ENCODE data around the gene PDE4A. TPM values are rescaled to one million over a fixed set of nuclear protein-coding genes. Genes with fewer than 3 reads are reported as not detected.
A peak's percentile ranks its signal among the peaks of the same experiment; 100 is the strongest.

The PDE4A gene
- total and polyA plus RNA-seq, 2 of the 8 experiments (the other 6 are each of a cell fraction or from before 2014, with no cell fraction given): 2.0 to 4.4 TPM

DNA sequence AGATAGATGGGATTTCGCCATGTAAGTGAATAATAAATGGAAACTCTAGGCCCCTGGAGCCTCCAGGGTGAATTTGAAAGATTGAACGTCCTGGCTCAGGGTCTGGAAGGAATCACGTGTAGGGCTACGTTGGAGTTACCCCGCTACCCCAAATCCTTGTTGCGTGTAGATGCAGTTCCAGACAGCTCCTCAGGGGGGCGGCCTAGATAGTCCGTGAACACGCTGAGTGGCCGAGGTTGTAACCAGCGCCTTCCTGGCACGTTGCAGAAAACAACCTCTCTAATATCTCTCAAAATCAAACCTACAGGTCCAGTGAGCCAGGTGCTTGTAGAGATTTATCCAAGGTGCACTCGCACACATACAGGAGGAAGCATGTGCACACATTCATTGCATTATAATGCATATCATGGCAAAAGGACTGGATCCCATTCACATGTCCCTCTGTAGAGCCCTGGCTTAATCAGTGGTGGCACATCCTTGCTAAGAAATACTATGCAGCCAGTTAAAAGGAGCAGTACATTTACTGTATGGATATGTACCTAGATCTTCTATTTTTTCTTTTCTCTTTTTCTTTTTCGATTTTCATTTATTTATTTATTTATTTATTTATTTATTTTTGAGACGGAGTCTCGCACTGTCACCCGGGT lies 85.4 kb downstream of the PDE4A start:
- Histone ChIP-seq H4K20me1 (replicated peaks in 1 of 2; ENCODE audit: control insufficient read depth in 1 of 2, insufficient read depth in 2 of 2, low read length in 2 of 2) (peaks cover 0 to 2% of the 10 kb centered on the region in 2 experiments), H3K9ac (replicated peaks in 1 of 4; ENCODE audit: extremely low read depth in 1 of 4, low read depth in 3 of 4, low read length in 3 of 4) (no peak overlapping the region), H2BK20ac (ENCODE audit: low read length) (no peak overlapping the region), H3K4me2 (ENCODE audit: insufficient read depth in 1 of 2, low read depth in 2 of 2, low read length in 2 of 2) (no peak overlapping the region; a peak in 1 of 4 replicates), H3K4me1 (replicated peaks in 1 of 4; ENCODE audit: control insufficient read depth in 3 of 4, insufficient read depth in 4 of 4, low read length in 3 of 4) (peaks cover 0 to 14% (median 10%) of the 10 kb centered on the region in 4 experiments; a peak in 5 of 7 replicates), H2AK5ac (ENCODE audit: low read depth, low read length) (no peak overlapping the region), H2BK120ac (replicated peaks; ENCODE audit: low read depth, low read length) (no peak overlapping the region), H3K27me3 (replicated peaks in 1 of 4; ENCODE audit: control insufficient read depth in 3 of 4, extremely low read depth in 1 of 4, insufficient read depth in 3 of 4, low read length in 3 of 4) (no peaks in the 10 kb centered on the region), H3K9me3 (ENCODE audit: insufficient read depth in 2 of 2, low read depth in 1 of 2, low read length in 1 of 2) (no peaks in the 10 kb centered on the region), H3K79me1 (ENCODE audit: low read depth, low read length) (peaks cover 3% of the 10 kb centered on the region; the same call in 1 of the 2 replicates), H3K18ac (ENCODE audit: extremely low read depth, low read length) (no peak overlapping the region), H4K8ac (ENCODE audit: extremely low read depth, insufficient read depth, low read length) (no peak overlapping the region), H2BK5ac (ENCODE audit: low read depth, low read length) (no peak overlapping the region), H2AFZ (ENCODE audit: low read length) (no peak overlapping the region), H3K23me2 (ENCODE audit: low read depth, low read length) (peaks cover 10% of the 10 kb centered on the region; the same call in 1 of the 2 replicates), H3K27ac (ENCODE audit: low read depth, low read length) (no peak overlapping the region), H3K56ac (replicated peaks; ENCODE audit: insufficient read length, low read depth, low read length) (no peak overlapping the region), H2BK15ac (ENCODE audit: low read length) (no peak overlapping the region), H3K4me3 (ENCODE audit: extremely low read depth in 1 of 4, insufficient read depth in 2 of 4, low read depth in 3 of 4, low read length in 4 of 4) (no peak overlapping the region), H3K4ac (replicated peaks; ENCODE audit: insufficient read length, low read depth, low read length) (no peak overlapping the region), H3K79me2 (ENCODE audit: control insufficient read depth in 1 of 2, insufficient read depth in 2 of 2, low read length in 2 of 2) (peaks cover 0 to 17% of the 10 kb centered on the region in 2 experiments; a peak in 2 of 4 replicates), H3K23ac (ENCODE audit: insufficient read length) (no peak overlapping the region), H3K14ac (ENCODE audit: insufficient read length) (no peak overlapping the region), H4K5ac (ENCODE audit: insufficient read length, low read depth, low read length) (no peak overlapping the region), H2BK12ac (ENCODE audit: low read depth, low read length) (no peak overlapping the region), H4K91ac (replicated peaks; ENCODE audit: insufficient read length, low read length) (no peak overlapping the region), H3K36me3 (ENCODE audit: control insufficient read depth in 2 of 4, insufficient read depth in 4 of 4, low read length in 3 of 4) (no peaks in the 10 kb centered on the region)
- POLR2A ChIA-PET (ENCODE audit: partially characterized antibody): interaction anchor here (0.6 kb wide), 1 partner anchor 17 kb away, joined by 3 read pairs; no protein-coding TSS in a partner anchor
- DNase-seq (ENCODE audit: low read depth in 1 of 2, low spot score in 2 of 2) (peak in 1 of 2 experiments; percentile 95), FAIRE-seq (peak; percentile 93)
- CTCF ChIA-PET (ENCODE audit: partially characterized antibody): interaction anchor here (0.7 to 5.8 kb wide), 11 partner anchors 9 to 238 kb away, joined by 3 to 46 read pairs (median 3); partner anchors contain the start of gene S1PR5
- 23% methylated on average over 17 of the region's 17 CpGs; no CpG with 5 or more reads in 1 of the 2 experiments for WGBS, 2 experiments (ENCODE audit: extremely low coverage in 1 of 2, insufficient coverage in 1 of 2, insufficient read length in 1 of 2, insufficient replicate concordance in 2 of 2, low coverage in 1 of 2, low lambda C conversion rate in 2 of 2, missing lambda C conversion rate in 1 of 2)
- no peak for TF ChIP-seq TCF12 (IDR thresholded peaks at IDR 0.05; ENCODE audit: low read depth, low read length)
- TF ChIP-seq TAF7 (optimal IDR thresholded peaks at IDR 0.05; ENCODE audit: borderline replicate concordance, low read depth, low read length): no peak
- no peak for TF ChIP-seq JUND (IDR thresholded peaks at IDR 0.05; ENCODE audit: low read length)
- TF ChIP-seq YY1 (IDR thresholded peaks at IDR 0.05; ENCODE audit: low read depth, low read length): no peak
- TF ChIP-seq RAD21 (IDR thresholded peaks at IDR 0.05 in 1 of 2, conservative IDR thresholded peaks at IDR 0.05 in 1 of 2; ENCODE audit: low read depth in 2 of 2, low read length in 2 of 2): peak; percentile 52 to 61
- TF ChIP-seq, protein P1, sequence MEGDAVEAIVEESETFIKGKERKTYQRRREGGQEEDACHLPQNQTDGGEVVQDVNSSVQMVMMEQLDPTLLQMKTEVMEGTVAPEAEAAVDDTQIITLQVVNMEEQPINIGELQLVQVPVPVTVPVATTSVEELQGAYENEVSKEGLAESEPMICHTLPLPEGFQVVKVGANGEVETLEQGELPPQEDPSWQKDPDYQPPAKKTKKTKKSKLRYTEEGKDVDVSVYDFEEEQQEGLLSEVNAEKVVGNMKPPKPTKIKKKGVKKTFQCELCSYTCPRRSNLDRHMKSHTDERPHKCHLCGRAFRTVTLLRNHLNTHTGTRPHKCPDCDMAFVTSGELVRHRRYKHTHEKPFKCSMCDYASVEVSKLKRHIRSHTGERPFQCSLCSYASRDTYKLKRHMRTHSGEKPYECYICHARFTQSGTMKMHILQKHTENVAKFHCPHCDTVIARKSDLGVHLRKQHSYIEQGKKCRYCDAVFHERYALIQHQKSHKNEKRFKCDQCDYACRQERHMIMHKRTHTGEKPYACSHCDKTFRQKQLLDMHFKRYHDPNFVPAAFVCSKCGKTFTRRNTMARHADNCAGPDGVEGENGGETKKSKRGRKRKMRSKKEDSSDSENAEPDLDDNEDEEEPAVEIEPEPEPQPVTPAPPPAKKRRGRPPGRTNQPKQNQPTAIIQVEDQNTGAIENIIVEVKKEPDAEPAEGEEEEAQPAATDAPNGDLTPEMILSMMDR (IDR thresholded peaks at IDR 0.05; ENCODE audit: control extremely low read depth in 1 of 3, insufficient read depth in 1 of 3, low read depth in 1 of 3, low read length in 3 of 3): peak; percentile 83 to 88 (median 86)
- TF ChIP-seq CHD2 (IDR thresholded peaks at IDR 0.05; ENCODE audit: low read length): no peak
- no peak for TF ChIP-seq FOSL1 (IDR thresholded peaks at IDR 0.05; ENCODE audit: insufficient read depth, low read depth, low read length)
- no peak for TF ChIP-seq CBX8 (IDR thresholded peaks at IDR 0.05; ENCODE audit: borderline replicate concordance, low read depth, low read length)

Data from H1 (cell line).